Heart left ventricle (tissue), 13 donors: ENCODE measurements around the gene SESN1.
"Not testable (repeated sequence)": the region's sequence is repeated elsewhere in the genome, so short reads cannot be mapped to it uniquely, and the experiment has no call there.

ENCODE experiments used
- CTCF ChIP-seq, 12 donors: fragments of 200-600 bp; sonication (generic) in 4 of 12; IDR thresholded peaks; one replicate each; pipeline versions ENCODE4 v1.5.0 to v1.8.0; 2018 to 2022; ENCODE audit warnings: antibody characterized with exemption in 12 of 12, mild to moderate bottlenecking in 5 of 12
- POLR2A ChIP-seq, 2 donors: fragments of 450-650 bp; IDR thresholded peaks; one replicate each; pipeline ENCODE4 v1.6.1; 2017; ENCODE audit warnings: antibody characterized with exemption in 2 of 2, mild to moderate bottlenecking in 2 of 2, moderate library complexity in 2 of 2
- donor health status: ischemic (EF 13 %, LVEDD 7.1; RV severe dilation, severe dysfunction).
- donor health status: DM: no; HTN: yes; CAD: no.
- donor health status: DM: no; HTN: no; CAD: no.
- donor health status: ischemic (EF 25% LVEDD 6.9; RV normal size, moderate dysfunction).
- donor health status: ischemic (EF 25% LVEDD 5.7; RV mildly dilated, moderate dysfunction).
- donor health status: ischemic (EF 35%, LVEDD 5.7; RV mildly dilated, moderate dysfunction).
- donor health status: nonischemic (EF 11% LVEDD 7.7; RV severe dilation, severe dysfunction).
- donor health status: DM: yes; HTN: yes; CAD: no.
- donor health status: PGD.
- donor health status: ischemic (EF 29% LVEDD 5.4; RV normal size, mild dysfunction).
- donor health status: nonischemic (EF 23%, LVEDD 6.1; RV moderate dilation, normal function).

- not testable (repeated sequence) for TF ChIP-seq CTCF, POLR2A (IDR thresholded peaks at IDR 0.05)
Measured at GRCh38 chr6:109142067-109142466, 47.4 kb upstream of the SESN1 start.
